DMS79 (cell line): ENCODE measurements around the gene CAMK2A.

Source experiments
- DNase-seq: peaks from one replicate; lab custom pipeline; 2025; lab: John Stamatoyannopoulos, UW

CAMK2A gene

GRCh38 chr5:150211156-150212030 is 78.2 kb downstream of the CAMK2A start:
- DNase-seq: no peak

GRCh38 chr5:150210644-150211043 is 78.9 kb downstream of the CAMK2A start:
- DNase-seq: no peak

- no peak for DNase-seq
Measured at GRCh38 chr5:150209099-150209635, 80.4 kb downstream of the CAMK2A start.

GRCh38 chr5:150208187-150209098 is 81.1 kb downstream of the CAMK2A start:
- no peak for DNase-seq

GRCh38 chr5:150206779-150207115 is 82.8 kb downstream of the CAMK2A start:
- DNase-seq: no peak

- DNase-seq: no peak
Measured at GRCh38 chr5:150206098-150206778, 83.3 kb downstream of the CAMK2A start.

GRCh38 chr5:150204590-150204960 is 85.0 kb downstream of the CAMK2A start:
- DNase-seq: no peak

GRCh38 chr5:150203832-150204589 is 85.6 kb downstream of the CAMK2A start:
- no peak for DNase-seq

- no peak for DNase-seq
Measured at GRCh38 chr5:150202501-150202900, 87.1 kb downstream of the CAMK2A start.

- no peak for DNase-seq
Measured at GRCh38 chr5:150197476-150197875, 92.1 kb downstream of the CAMK2A start.

GRCh38 chr5:150196986-150197385 is 92.6 kb downstream of the CAMK2A start:
- DNase-seq: no peak

- no peak for DNase-seq
Measured at GRCh38 chr5:150196514-150196913, 93.1 kb downstream of the CAMK2A start.

- no peak for DNase-seq
Measured at GRCh38 chr5:150195736-150196485, 93.7 kb downstream of the CAMK2A start.

- no peak for DNase-seq
Measured at GRCh38 chr5:150192462-150192861, 97.1 kb downstream of the CAMK2A start.

GRCh38 chr5:150190987-150191386 is 98.6 kb downstream of the CAMK2A start:
- DNase-seq: no peak

- DNase-seq: no peak
Measured at GRCh38 chr5:150190503-150190979, 99.0 kb downstream of the CAMK2A start.

GRCh38 chr5:150189728-150190502 is 99.7 kb downstream of the CAMK2A start, which contains the start of gene SLC6A7:
TSS of gene SLC6A7 (plus strand) at chr5:150190062. CDS start at chr5:150190328, 266 bp downstream.
- DNase-seq: no peak

- DNase-seq: no peak
Measured at GRCh38 chr5:150189326-150189725, 100.2 kb downstream of the CAMK2A start.

GRCh38 chr5:150188146-150188842 is 101.3 kb downstream of the CAMK2A start:
- DNase-seq: no peak
